ENCODE data around the gene FAM114A2. TPM values are rescaled to one million over a fixed set of nuclear protein-coding genes. Genes with fewer than 3 reads are reported as not detected.

Gene FAM114A2
- polyA plus RNA-seq, 1 donor (not counting 4 experiments of a cell fraction or from before 2014, with no cell fraction given) = 16.3 TPM

DNA sequence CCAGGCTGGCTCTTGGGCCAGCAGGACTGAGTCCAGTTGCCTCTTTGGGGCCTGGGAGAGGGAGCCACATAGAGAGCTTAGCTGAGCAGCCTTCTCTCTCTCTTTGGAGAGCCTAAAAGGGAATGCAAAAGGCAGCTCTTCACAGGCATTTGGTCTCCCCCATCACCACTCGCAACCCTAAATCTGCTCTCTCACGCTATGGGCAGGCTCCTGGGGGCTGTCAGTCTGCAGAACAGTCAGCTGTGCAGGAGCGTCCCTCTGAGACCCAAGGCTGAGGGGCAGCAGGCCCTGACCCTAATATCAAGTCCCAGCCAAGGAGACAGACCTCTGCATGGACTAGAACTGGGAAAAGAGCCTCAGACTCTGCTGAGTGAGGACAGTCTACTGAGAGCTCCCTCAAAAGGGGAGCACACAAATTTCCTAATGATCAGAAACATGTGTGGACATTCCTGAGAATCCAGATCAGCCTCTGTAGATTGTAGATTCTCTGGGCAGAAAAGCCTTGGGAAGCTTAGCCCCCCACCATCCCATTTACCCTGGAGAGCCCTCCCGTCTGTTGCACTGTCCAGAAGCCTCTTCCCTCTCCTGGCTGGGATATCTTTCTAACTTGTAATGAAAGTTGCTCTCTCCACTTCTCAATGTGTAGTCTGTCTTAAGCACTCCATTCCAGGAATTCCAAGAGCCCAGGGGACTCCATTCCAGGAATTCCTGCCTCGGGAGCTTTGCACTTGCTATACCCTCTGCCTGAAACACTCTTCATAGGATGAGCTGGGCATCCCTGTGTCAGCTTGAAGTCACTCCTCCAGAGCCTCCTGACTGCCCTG lies 79.4 kb downstream of the FAM114A2 start:
- FAIRE-seq (no peak), DNase-seq (ENCODE audit: low read depth, low spot score) (no peak)
- H3K36me3 ChIP-seq (ENCODE audit: control insufficient read depth in 2 of 2, extremely low read depth in 1 of 2, insufficient read depth in 2 of 2, low read length in 2 of 2) = no peaks in the 10 kb centered on the region
- no peak overlapping the region for H3K27ac ChIP-seq (ENCODE audit: control insufficient read depth, insufficient read depth, low read length)
- no peaks in the 10 kb centered on the region for H3K27me3 ChIP-seq (ENCODE audit: control insufficient read depth, extremely low read depth, insufficient read depth, low read length)
- H4K20me1 ChIP-seq (ENCODE audit: control insufficient read depth, extremely low read depth, insufficient read depth, low read length) = no peaks in the 10 kb centered on the region
- H3K9ac ChIP-seq (ENCODE audit: control insufficient read depth, extremely low read depth, insufficient read depth, low read length) = no peak overlapping the region
- no peaks in the 10 kb centered on the region for H3K9me3 ChIP-seq (ENCODE audit: control insufficient read depth, low read depth, low read length)
- H3K4me2 ChIP-seq (ENCODE audit: control insufficient read depth, extremely low read depth, insufficient read depth, low read depth, low read length) = no peak overlapping the region
- no peaks in the 10 kb centered on the region for H3K4me1 ChIP-seq (ENCODE audit: control insufficient read depth, extremely low read depth, insufficient read depth, low read length)
- H3K79me2 ChIP-seq (ENCODE audit: control insufficient read depth, insufficient read depth, low read length) = no peaks in the 10 kb centered on the region
- no peak overlapping the region for H3K4me3 ChIP-seq (ENCODE audit: control insufficient read depth in 2 of 3, extremely low read depth in 1 of 3, insufficient read depth in 2 of 3, low read depth in 1 of 3, low read length in 3 of 3)
- TF ChIP-seq CTCF (optimal IDR thresholded peaks at IDR 0.05 in 1 of 3, IDR thresholded peaks at IDR 0.05 in 1 of 3, conservative IDR thresholded peaks at IDR 0.05 in 1 of 3; ENCODE audit: extremely low read depth in 1 of 3, insufficient read depth in 2 of 3, low read length in 3 of 3) (no peak), EZH2 (IDR thresholded peaks at IDR 0.05; ENCODE audit: low read length) (no peak)
- dilution Hi-C loops (cut with MboI; ENCODE audit: extremely low pct_ligation_motif_present, low sequenced_read_pairs) = no loop called here
- no peaks in the 10 kb centered on the region for H3K9me1 ChIP-seq (ENCODE audit: control insufficient read depth, extremely low read depth, insufficient read depth, low read length)
- H2AFZ ChIP-seq (ENCODE audit: control insufficient read depth, low read length) = no peak overlapping the region

DNA sequence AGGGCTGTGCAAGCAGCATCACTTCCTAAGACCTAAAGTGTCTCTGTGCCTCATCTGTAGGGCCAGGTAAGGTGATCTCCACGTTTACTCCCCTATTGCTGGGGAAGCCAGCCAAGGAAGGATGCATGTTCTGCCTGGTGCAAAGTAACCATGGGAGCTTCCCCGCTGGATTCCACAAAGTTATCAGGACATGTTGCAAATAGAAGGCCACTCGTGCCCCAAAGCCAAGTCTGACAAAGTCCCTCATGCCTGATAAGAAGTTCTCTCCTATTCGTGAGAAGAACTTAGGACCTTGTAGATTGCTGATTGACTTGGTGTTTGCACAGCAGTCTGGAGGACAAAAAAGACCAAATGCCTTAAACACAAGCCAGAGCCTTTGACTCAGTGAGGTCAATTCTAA lies 81.5 kb downstream of the FAM114A2 start:
- Histone ChIP-seq H2AFZ (ENCODE audit: control insufficient read depth, low read length) (no peak overlapping the region), H3K79me2 (ENCODE audit: control insufficient read depth, insufficient read depth, low read length) (no peaks in the 10 kb centered on the region), H3K9ac (ENCODE audit: control insufficient read depth, extremely low read depth, insufficient read depth, low read length) (no peak overlapping the region), H3K9me1 (ENCODE audit: control insufficient read depth, extremely low read depth, insufficient read depth, low read length) (no peaks in the 10 kb centered on the region), H3K27me3 (ENCODE audit: control insufficient read depth, extremely low read depth, insufficient read depth, low read length) (no peaks in the 10 kb centered on the region), H4K20me1 (ENCODE audit: control insufficient read depth, extremely low read depth, insufficient read depth, low read length) (no peaks in the 10 kb centered on the region), H3K36me3 (ENCODE audit: control insufficient read depth in 2 of 2, extremely low read depth in 1 of 2, insufficient read depth in 2 of 2, low read length in 2 of 2) (no peaks in the 10 kb centered on the region), H3K27ac (ENCODE audit: control insufficient read depth, insufficient read depth, low read length) (no peak overlapping the region), H3K4me1 (ENCODE audit: control insufficient read depth, extremely low read depth, insufficient read depth, low read length) (no peaks in the 10 kb centered on the region), H3K4me3 (ENCODE audit: control insufficient read depth in 2 of 3, extremely low read depth in 1 of 3, insufficient read depth in 2 of 3, low read depth in 1 of 3, low read length in 3 of 3) (no peak overlapping the region), H3K4me2 (ENCODE audit: control insufficient read depth, extremely low read depth, insufficient read depth, low read depth, low read length) (no peak overlapping the region), H3K9me3 (ENCODE audit: control insufficient read depth, low read depth, low read length) (no peaks in the 10 kb centered on the region)
- DNase-seq (ENCODE audit: low read depth, low spot score) = no peak
- TF ChIP-seq CTCF (optimal IDR thresholded peaks at IDR 0.05 in 1 of 3, IDR thresholded peaks at IDR 0.05 in 1 of 3, conservative IDR thresholded peaks at IDR 0.05 in 1 of 3; ENCODE audit: extremely low read depth in 1 of 3, insufficient read depth in 2 of 3, low read length in 3 of 3) = no peak
- TF ChIP-seq EZH2 (IDR thresholded peaks at IDR 0.05; ENCODE audit: low read length) = no peak
- no peak for FAIRE-seq
- dilution Hi-C loops (cut with MboI; ENCODE audit: extremely low pct_ligation_motif_present, low sequenced_read_pairs) = no loop called here

Measured in keratinocyte (primary cell).